ENCODE measurements around the gene PIM1. TPM values are rescaled to one million over a fixed set of nuclear protein-coding genes. Genes with fewer than 3 reads are reported as not detected.

The PIM1 gene
- total and polyA plus RNA-seq, 9 of the 15 experiments (the other 6 are each of a cell fraction or from before 2014, with no cell fraction given) = 19.0 to 789 (median 212) TPM

- TF ChIP-seq MAFK (IDR thresholded peaks at IDR 0.05; ENCODE audit: low read length) = 0 out of 2 replicates have a peak, but pooled peaks have one; percentile 57
- TF ChIP-seq FOXK2 (conservative IDR thresholded peaks at IDR 0.05 in 1 of 2, IDR thresholded peaks at IDR 0.05 in 1 of 2; ENCODE audit: low read depth in 2 of 2) = no peak
- peak; percentile 46; the same call in 1 of the 2 replicates for TF ChIP-seq ZNF197 (CRISPR knock-in tag; IDR thresholded peaks at IDR 0.05; ENCODE audit: low read depth)
- peak; percentile 40; the same call in 1 of the 2 replicates for TF ChIP-seq C11orf30 (IDR thresholded peaks at IDR 0.05; ENCODE audit: low read depth)
- TF ChIP-seq NR2C2 (CRISPR knock-in tag; IDR thresholded peaks at IDR 0.05) = no peak
- TF ChIP-seq NR2C2 (tag; IDR thresholded peaks at IDR 0.05) = peak; percentile 54
- TF ChIP-seq ZNF717 (CRISPR knock-in tag; IDR thresholded peaks at IDR 0.05) = no peak
- 0 out of 2 replicates have a peak, but pooled peaks have one; percentile 3 for TF ChIP-seq JUND (IDR thresholded peaks at IDR 0.05; ENCODE audit: borderline replicate concordance, low read depth, low read length)
- peak; percentile 38; the same call in 1 of the 3 replicates for TF ChIP-seq JUND (tag; IDR thresholded peaks at IDR 0.05; ENCODE audit: borderline replicate concordance, low read depth, low read length)
- peak; percentile 38 for TF ChIP-seq CTBP1 (IDR thresholded peaks at IDR 0.05; ENCODE audit: borderline replicate concordance)
- TF ChIP-seq TEAD1 (CRISPR knock-in tag; IDR thresholded peaks at IDR 0.05) = 0 out of 4 replicates have a peak, but pooled peaks of 1 of the 2 experiments have one; percentile 12
- TF ChIP-seq BHLHE40 (IDR thresholded peaks at IDR 0.05; ENCODE audit: low read length) = peak; percentile 41; the same call in 1 of the 2 replicates
- no peak for TF ChIP-seq CLOCK (CRISPR knock-in tag; IDR thresholded peaks at IDR 0.05; ENCODE audit: borderline replicate concordance)
- peak; percentile 76 for TF ChIP-seq CREB3 (tag; conservative IDR thresholded peaks at IDR 0.05; ENCODE audit: low read depth)
- no peak for TF ChIP-seq ZNF444 (CRISPR knock-in tag; IDR thresholded peaks at IDR 0.05)
- peak; percentile 64 for TF ChIP-seq L3MBTL2 (IDR thresholded peaks at IDR 0.05)
- TF ChIP-seq MTA3 (IDR thresholded peaks at IDR 0.05; ENCODE audit: borderline replicate concordance) = peak; percentile 44
- no peak for TF ChIP-seq SAP30 (IDR thresholded peaks at IDR 0.05; ENCODE audit: borderline replicate concordance, insufficient read depth, low read depth, low read length, poor library complexity, severe bottlenecking)
- 0 out of 2 replicates have a peak, but pooled peaks have one; percentile 50 for TF ChIP-seq ATF6 (CRISPR knock-in tag; IDR thresholded peaks at IDR 0.05)
- 0 out of 4 replicates have a peak, but pooled peaks of 1 of the 2 experiments have one; percentile 44 for TF ChIP-seq NONO (IDR thresholded peaks at IDR 0.05; ENCODE audit: low read depth in 2 of 2, low read length in 1 of 2)
- TF ChIP-seq HDAC8 (tag; IDR thresholded peaks at IDR 0.05) = 0 out of 2 replicates have a peak, but pooled peaks have one; percentile 46
Measured at GRCh38 chr6:37127961-37128862, 41.7 kb upstream of the PIM1 start (continued).
